ENCODE measurements around the gene SAMM50. TPM values are rescaled to one million over a fixed set of nuclear protein-coding genes. Genes with fewer than 3 reads are reported as not detected.
A peak's percentile ranks its signal among the peaks of the same experiment; 100 is the strongest.

SAMM50 gene
- total and polyA plus RNA-seq, 2 donors (not counting 1 experiment from before 2014, with no cell fraction given) = 32.9 to 45.7 TPM

DNA sequence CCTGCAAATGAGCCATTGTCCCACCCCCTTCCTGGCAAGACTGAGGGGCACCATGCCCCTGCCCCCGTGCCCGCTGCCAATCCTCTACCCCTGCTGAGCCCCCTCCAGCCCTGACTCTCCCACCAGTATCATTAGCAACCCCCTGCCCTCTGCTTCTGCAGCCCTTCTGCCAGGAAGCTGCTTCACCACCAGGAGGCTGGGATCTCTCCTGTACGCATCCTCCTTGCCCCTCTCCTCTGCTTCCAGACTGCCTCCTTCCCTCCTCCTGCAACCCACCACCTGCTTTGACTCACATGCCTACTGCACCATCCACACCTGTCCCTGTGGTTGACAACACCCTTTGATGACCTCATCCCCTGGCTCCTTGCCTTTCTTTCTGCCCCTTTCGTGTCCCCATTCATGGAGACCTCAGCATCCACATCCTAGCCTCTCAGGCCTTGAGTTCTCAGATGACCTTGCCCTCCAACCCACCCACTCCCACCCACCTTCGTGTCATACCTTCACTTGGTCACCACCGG lies 45.0 kb upstream of the SAMM50 start:
- H3K79me2 ChIP-seq (ENCODE audit: control insufficient read depth, insufficient read depth, low read length) = no peaks in the 10 kb centered on the region
- no peak overlapping the region for H3K27ac ChIP-seq (ENCODE audit: insufficient read depth, low read length)
- no peaks in the 10 kb centered on the region for H4K20me1 ChIP-seq (ENCODE audit: control insufficient read depth, extremely low read depth, insufficient read depth, low read length)
- no peaks in the 10 kb centered on the region for H3K9me3 ChIP-seq (ENCODE audit: control insufficient read depth, insufficient read depth, low read depth, low read length)
- H3K4me3 ChIP-seq (replicated peaks in 1 of 4; ENCODE audit: control extremely low read depth in 1 of 4, insufficient read depth in 1 of 4, low read depth in 3 of 4, low read length in 4 of 4) = no peak overlapping the region
- H3K27me3 ChIP-seq (ENCODE audit: control insufficient read depth, insufficient read depth, low read length) = peaks cover 12% of the 10 kb centered on the region
- no peaks in the 10 kb centered on the region for H3K4me1 ChIP-seq (ENCODE audit: control insufficient read depth, extremely low read depth, insufficient read depth, low read length)
- no peak overlapping the region for H2AFZ ChIP-seq (ENCODE audit: low read length)
- no peak for DNase-seq (ENCODE audit: low read depth in 2 of 2)
- H3K4me2 ChIP-seq (ENCODE audit: extremely low read depth, insufficient read depth, low read length) = no peak overlapping the region
- TF ChIP-seq, protein P1, sequence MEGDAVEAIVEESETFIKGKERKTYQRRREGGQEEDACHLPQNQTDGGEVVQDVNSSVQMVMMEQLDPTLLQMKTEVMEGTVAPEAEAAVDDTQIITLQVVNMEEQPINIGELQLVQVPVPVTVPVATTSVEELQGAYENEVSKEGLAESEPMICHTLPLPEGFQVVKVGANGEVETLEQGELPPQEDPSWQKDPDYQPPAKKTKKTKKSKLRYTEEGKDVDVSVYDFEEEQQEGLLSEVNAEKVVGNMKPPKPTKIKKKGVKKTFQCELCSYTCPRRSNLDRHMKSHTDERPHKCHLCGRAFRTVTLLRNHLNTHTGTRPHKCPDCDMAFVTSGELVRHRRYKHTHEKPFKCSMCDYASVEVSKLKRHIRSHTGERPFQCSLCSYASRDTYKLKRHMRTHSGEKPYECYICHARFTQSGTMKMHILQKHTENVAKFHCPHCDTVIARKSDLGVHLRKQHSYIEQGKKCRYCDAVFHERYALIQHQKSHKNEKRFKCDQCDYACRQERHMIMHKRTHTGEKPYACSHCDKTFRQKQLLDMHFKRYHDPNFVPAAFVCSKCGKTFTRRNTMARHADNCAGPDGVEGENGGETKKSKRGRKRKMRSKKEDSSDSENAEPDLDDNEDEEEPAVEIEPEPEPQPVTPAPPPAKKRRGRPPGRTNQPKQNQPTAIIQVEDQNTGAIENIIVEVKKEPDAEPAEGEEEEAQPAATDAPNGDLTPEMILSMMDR (conservative IDR thresholded peaks at IDR 0.05 in 1 of 2, IDR thresholded peaks at IDR 0.05 in 1 of 2; ENCODE audit: low read depth in 1 of 2, low read length in 2 of 2) = no peak
- no peak for TF ChIP-seq EZH2 (IDR thresholded peaks at IDR 0.05; ENCODE audit: low read length, missing control alignments)
- H3K9ac ChIP-seq (ENCODE audit: insufficient read depth, low read length) = no peak overlapping the region
- H3K36me3 ChIP-seq (ENCODE audit: control insufficient read depth, insufficient read depth, low read length) = no peaks in the 10 kb centered on the region

DNA sequence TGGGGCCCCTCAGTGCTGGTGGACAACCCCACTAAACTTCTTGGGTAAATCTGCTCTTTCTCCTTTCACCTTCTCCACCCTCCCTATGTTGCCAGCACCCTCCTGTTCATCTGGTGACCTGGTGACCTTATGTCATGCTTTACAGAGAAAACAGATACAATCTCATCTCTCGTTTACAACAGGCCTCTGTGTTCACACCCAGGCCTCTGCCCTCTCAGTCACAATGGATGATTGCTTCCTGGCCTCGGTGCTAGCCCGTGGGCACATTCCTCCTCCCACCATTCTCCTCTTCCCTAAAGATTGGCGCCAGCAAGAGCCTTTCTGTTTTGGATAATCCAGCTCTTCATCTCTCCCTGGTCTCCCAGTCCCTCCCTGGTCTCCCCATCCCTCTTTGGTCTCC lies 43.9 kb upstream of the SAMM50 start:
- Histone ChIP-seq H3K4me1 (ENCODE audit: control insufficient read depth, extremely low read depth, insufficient read depth, low read length) (peaks cover 3% of the 10 kb centered on the region), H3K9ac (ENCODE audit: insufficient read depth, low read length) (no peak overlapping the region), H3K27me3 (ENCODE audit: control insufficient read depth, insufficient read depth, low read length) (peaks cover 12% of the 10 kb centered on the region), H3K4me3 (replicated peaks in 1 of 4; ENCODE audit: control extremely low read depth in 1 of 4, insufficient read depth in 1 of 4, low read depth in 3 of 4, low read length in 4 of 4) (no peak overlapping the region), H3K36me3 (ENCODE audit: control insufficient read depth, insufficient read depth, low read length) (no peaks in the 10 kb centered on the region), H3K4me2 (ENCODE audit: extremely low read depth, insufficient read depth, low read length) (no peak overlapping the region), H3K9me3 (ENCODE audit: control insufficient read depth, insufficient read depth, low read depth, low read length) (no peaks in the 10 kb centered on the region), H3K27ac (ENCODE audit: insufficient read depth, low read length) (no peak overlapping the region), H2AFZ (ENCODE audit: low read length) (no peak overlapping the region), H3K79me2 (ENCODE audit: control insufficient read depth, insufficient read depth, low read length) (no peaks in the 10 kb centered on the region), H4K20me1 (ENCODE audit: control insufficient read depth, extremely low read depth, insufficient read depth, low read length) (no peaks in the 10 kb centered on the region)
- DNase-seq (ENCODE audit: low read depth in 2 of 2) = no peak
- TF ChIP-seq, protein P1 (conservative IDR thresholded peaks at IDR 0.05 in 1 of 2, IDR thresholded peaks at IDR 0.05 in 1 of 2; ENCODE audit: low read depth in 1 of 2, low read length in 2 of 2) = no peak
- TF ChIP-seq EZH2 (IDR thresholded peaks at IDR 0.05; ENCODE audit: low read length, missing control alignments) = no peak

DNA sequence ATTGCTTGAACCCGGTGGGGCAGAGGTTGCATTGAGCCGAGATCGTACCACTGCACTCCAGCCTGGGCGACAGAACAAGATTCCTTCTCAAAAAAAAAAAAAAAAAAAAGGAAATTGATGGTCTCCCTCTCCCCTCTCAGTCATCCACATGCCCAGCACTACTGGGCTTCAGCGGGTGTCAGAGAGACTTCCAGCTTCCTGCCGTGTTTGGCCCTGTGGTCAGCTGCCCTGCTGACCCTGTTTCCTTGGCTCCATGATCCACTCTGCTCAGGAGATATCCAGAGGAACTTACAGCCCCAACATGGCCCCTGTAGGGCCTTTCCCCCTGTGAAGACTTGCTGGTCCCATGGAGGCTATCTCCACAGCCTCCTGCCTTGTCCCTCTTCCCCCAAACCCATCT lies 37.7 kb upstream of the SAMM50 start:
- Histone ChIP-seq H3K4me2 (ENCODE audit: extremely low read depth, insufficient read depth, low read length) (no peak overlapping the region), H3K27ac (ENCODE audit: insufficient read depth, low read length) (no peak overlapping the region), H2AFZ (ENCODE audit: low read length) (no peak overlapping the region), H4K20me1 (ENCODE audit: control insufficient read depth, extremely low read depth, insufficient read depth, low read length) (no peaks in the 10 kb centered on the region), H3K9me3 (ENCODE audit: control insufficient read depth, insufficient read depth, low read depth, low read length) (no peaks in the 10 kb centered on the region), H3K27me3 (ENCODE audit: control insufficient read depth, insufficient read depth, low read length) (no peaks in the 10 kb centered on the region), H3K9ac (ENCODE audit: insufficient read depth, low read length) (no peak overlapping the region), H3K4me3 (replicated peaks in 1 of 4; ENCODE audit: control extremely low read depth in 1 of 4, insufficient read depth in 1 of 4, low read depth in 3 of 4, low read length in 4 of 4) (no peak overlapping the region), H3K4me1 (ENCODE audit: control insufficient read depth, extremely low read depth, insufficient read depth, low read length) (peaks cover 26% of the 10 kb centered on the region), H3K36me3 (ENCODE audit: control insufficient read depth, insufficient read depth, low read length) (no peaks in the 10 kb centered on the region), H3K79me2 (ENCODE audit: control insufficient read depth, insufficient read depth, low read length) (no peaks in the 10 kb centered on the region)
- TF ChIP-seq EZH2 (IDR thresholded peaks at IDR 0.05; ENCODE audit: low read length, missing control alignments) = no peak
- TF ChIP-seq, protein P1 (conservative IDR thresholded peaks at IDR 0.05 in 1 of 2, IDR thresholded peaks at IDR 0.05 in 1 of 2; ENCODE audit: low read depth in 1 of 2, low read length in 2 of 2) = no peak
- peak in 1 of 2 donors; percentile 6 for DNase-seq (ENCODE audit: low read depth in 2 of 2)
